HepG2 (cell line): ENCODE measurements around the gene ELP1. TPM values are rescaled to one million over a fixed set of nuclear protein-coding genes. Genes with fewer than 3 reads are reported as not detected.

Source experiments
- ARID5B ChIP-seq: IDR thresholded peaks from 2 replicates; pipeline ENCODE4 v1.4.0; 2020; ENCODE audit warnings: mild to moderate bottlenecking, missing genetic modification reagents
- E2F5 ChIP-seq: sonication (generic); formaldehyde crosslinking; conservative IDR thresholded peaks from 2 replicates; pipeline ENCODE4 v1.4.0; 2020; ENCODE audit warnings: missing genetic modification reagents
- ERF ChIP-seq: IDR thresholded peaks from 2 replicates; pipeline ENCODE4 v1.6.1; 2018; ENCODE audit warnings: missing biosample characterization, missing genetic modification reagents
- ESRRA ChIP-seq: sonication (generic); formaldehyde crosslinking; IDR thresholded peaks from 2 replicates; pipeline ENCODE4 v1.5.1; 2020; ENCODE audit warnings: mild to moderate bottlenecking, low read depth, missing genetic modification reagents
- HDAC1 ChIP-seq: sonication (generic); formaldehyde crosslinking; IDR thresholded peaks from 2 replicates; pipeline ENCODE4 v1.5.1; 2020; ENCODE audit warnings: mild to moderate bottlenecking, missing genetic modification reagents
- HDAC2 ChIP-seq: sonication (generic); formaldehyde crosslinking; IDR thresholded peaks from 2 replicates; pipeline ENCODE4 v1.4.0; 2020; ENCODE audit warnings: missing genetic modification reagents
- HNF4G ChIP-seq, 2 experiments: sonication (generic) in 1 of 2; formaldehyde crosslinking in 1 of 2; IDR thresholded peaks; 2 replicates each; pipeline versions ENCODE4 v1.4.0 to v1.6.1; 2011 to 2020; ENCODE audit warnings: borderline replicate concordance in 2 of 2, low read depth in 2 of 2, mild to moderate bottlenecking in 2 of 2, low read length in 1 of 2, missing genetic modification reagents in 1 of 2, moderate library complexity in 1 of 2
- RCOR2 ChIP-seq: IDR thresholded peaks from 2 replicates; pipeline ENCODE4 v1.6.1; 2016; ENCODE audit warnings: missing biosample characterization, missing genetic modification reagents
- REL ChIP-seq: sonication (generic); formaldehyde crosslinking; conservative IDR thresholded peaks from 2 replicates; pipeline ENCODE4 v1.8.0; 2022; ENCODE audit warnings: mild to moderate bottlenecking, missing genetic modification reagents, moderate library complexity
- SAP130 ChIP-seq: IDR thresholded peaks from 2 replicates; pipeline ENCODE4 v1.6.1; 2016; ENCODE audit warnings: low read depth
- SOX5 ChIP-seq: IDR thresholded peaks from 2 replicates; pipeline ENCODE4 v1.6.1; 2016; ENCODE audit warnings: borderline replicate concordance
- ZNF160 ChIP-seq: sonication (generic); formaldehyde crosslinking; IDR thresholded peaks from 2 replicates; pipeline ENCODE4 v1.8.0; 2022; ENCODE audit warnings: mild to moderate bottlenecking, inconsistent platforms, missing genetic modification reagents
- ZNF570 ChIP-seq: sonication (generic); formaldehyde crosslinking; IDR thresholded peaks from 2 replicates; pipeline ENCODE4 v1.4.0; 2020; ENCODE audit warnings: mild to moderate bottlenecking, missing genetic modification reagents, borderline replicate concordance
- polyA plus RNA-seq, 8 experiments: library from polyadenylated mRNA; depleted of rRNA in 3 of 8; stranded (reverse) in 7 of 8; unstranded in 1 of 8; fragments of >200 nt; fragmentation: Illumina TruSeq in 4 of 8; extraction: Trizol in 4 of 8; gene quantifications; 2 replicates each; pipeline versions ENCODE4 v1.2.1 to v1.2.3, GENCODE V29; 2011 to 2016; ENCODE audit warnings: low read depth in 4 of 8, missing spikeins in 1 of 8, mixed read lengths in 1 of 8; ENCODE audit not compliant: insufficient read depth in 1 of 8
- total RNA-seq, 5 experiments: library from RNA; depleted of rRNA; stranded (reverse); fragments of >200 nt; fragmentation: Illumina TruSeq; extraction: Trizol; gene quantifications; 2 replicates each; pipeline ENCODE4 v1.2.3, GENCODE V29; 2016; ENCODE audit warnings: low read depth in 1 of 5
- TF ChIP-seq, protein P1 (sequence below): sonication (generic); formaldehyde crosslinking; IDR thresholded peaks from 2 replicates; pipeline ENCODE4 v1.5.1; 2020; ENCODE audit warnings: mild to moderate bottlenecking, missing genetic modification reagents, borderline replicate concordance
- TF ChIP-seq, protein P2 (sequence below): sonication (generic); formaldehyde crosslinking; IDR thresholded peaks from 2 replicates; pipeline ENCODE4 v1.5.0; 2020; ENCODE audit warnings: mild to moderate bottlenecking, missing genetic modification reagents, moderate library complexity

The ELP1 gene
- total and polyA plus RNA-seq, 2 of the 13 experiments (the other 11 are each of a cell fraction or from before 2014, with no cell fraction given) = 157 to 275 TPM

GRCh38 chr9:108889649-108890067 is 44.3 kb downstream of the ELP1 start (continued):
- TF ChIP-seq, protein P1, sequence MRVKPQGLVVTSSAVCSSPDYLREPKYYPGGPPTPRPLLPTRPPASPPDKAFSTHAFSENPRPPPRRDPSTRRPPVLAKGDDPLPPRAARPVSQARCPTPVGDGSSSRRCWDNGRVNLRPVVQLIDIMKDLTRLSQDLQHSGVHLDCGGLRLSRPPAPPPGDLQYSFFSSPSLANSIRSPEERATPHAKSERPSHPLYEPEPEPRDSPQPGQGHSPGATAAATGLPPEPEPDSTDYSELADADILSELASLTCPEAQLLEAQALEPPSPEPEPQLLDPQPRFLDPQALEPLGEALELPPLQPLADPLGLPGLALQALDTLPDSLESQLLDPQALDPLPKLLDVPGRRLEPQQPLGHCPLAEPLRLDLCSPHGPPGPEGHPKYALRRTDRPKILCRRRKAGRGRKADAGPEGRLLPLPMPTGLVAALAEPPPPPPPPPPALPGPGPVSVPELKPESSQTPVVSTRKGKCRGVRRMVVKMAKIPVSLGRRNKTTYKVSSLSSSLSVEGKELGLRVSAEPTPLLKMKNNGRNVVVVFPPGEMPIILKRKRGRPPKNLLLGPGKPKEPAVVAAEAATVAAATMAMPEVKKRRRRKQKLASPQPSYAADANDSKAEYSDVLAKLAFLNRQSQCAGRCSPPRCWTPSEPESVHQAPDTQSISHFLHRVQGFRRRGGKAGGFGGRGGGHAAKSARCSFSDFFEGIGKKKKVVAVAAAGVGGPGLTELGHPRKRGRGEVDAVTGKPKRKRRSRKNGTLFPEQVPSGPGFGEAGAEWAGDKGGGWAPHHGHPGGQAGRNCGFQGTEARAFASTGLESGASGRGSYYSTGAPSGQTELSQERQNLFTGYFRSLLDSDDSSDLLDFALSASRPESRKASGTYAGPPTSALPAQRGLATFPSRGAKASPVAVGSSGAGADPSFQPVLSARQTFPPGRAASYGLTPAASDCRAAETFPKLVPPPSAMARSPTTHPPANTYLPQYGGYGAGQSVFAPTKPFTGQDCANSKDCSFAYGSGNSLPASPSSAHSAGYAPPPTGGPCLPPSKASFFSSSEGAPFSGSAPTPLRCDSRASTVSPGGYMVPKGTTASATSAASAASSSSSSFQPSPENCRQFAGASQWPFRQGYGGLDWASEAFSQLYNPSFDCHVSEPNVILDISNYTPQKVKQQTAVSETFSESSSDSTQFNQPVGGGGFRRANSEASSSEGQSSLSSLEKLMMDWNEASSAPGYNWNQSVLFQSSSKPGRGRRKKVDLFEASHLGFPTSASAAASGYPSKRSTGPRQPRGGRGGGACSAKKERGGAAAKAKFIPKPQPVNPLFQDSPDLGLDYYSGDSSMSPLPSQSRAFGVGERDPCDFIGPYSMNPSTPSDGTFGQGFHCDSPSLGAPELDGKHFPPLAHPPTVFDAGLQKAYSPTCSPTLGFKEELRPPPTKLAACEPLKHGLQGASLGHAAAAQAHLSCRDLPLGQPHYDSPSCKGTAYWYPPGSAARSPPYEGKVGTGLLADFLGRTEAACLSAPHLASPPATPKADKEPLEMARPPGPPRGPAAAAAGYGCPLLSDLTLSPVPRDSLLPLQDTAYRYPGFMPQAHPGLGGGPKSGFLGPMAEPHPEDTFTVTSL (CRISPR knock-in tag) = peak; percentile 46; the same call in 1 of the 2 replicates
- no peak for TF ChIP-seq ZNF160 (CRISPR knock-in tag)
- TF ChIP-seq, protein P2, sequence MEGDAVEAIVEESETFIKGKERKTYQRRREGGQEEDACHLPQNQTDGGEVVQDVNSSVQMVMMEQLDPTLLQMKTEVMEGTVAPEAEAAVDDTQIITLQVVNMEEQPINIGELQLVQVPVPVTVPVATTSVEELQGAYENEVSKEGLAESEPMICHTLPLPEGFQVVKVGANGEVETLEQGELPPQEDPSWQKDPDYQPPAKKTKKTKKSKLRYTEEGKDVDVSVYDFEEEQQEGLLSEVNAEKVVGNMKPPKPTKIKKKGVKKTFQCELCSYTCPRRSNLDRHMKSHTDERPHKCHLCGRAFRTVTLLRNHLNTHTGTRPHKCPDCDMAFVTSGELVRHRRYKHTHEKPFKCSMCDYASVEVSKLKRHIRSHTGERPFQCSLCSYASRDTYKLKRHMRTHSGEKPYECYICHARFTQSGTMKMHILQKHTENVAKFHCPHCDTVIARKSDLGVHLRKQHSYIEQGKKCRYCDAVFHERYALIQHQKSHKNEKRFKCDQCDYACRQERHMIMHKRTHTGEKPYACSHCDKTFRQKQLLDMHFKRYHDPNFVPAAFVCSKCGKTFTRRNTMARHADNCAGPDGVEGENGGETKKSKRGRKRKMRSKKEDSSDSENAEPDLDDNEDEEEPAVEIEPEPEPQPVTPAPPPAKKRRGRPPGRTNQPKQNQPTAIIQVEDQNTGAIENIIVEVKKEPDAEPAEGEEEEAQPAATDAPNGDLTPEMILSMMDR (CRISPR knock-in tag) = peak; percentile 76
- TF ChIP-seq SAP130 (CRISPR knock-in tag) = peak; percentile 54
- TF ChIP-seq HNF4G (IDR thresholded peaks at IDR 0.05; ENCODE audit: borderline replicate concordance, low read depth, low read length) = peak; percentile 12; the same call in 1 of the 2 replicates
- no peak for TF ChIP-seq HNF4G (CRISPR knock-in tag; IDR thresholded peaks at IDR 0.05; ENCODE audit: borderline replicate concordance, low read depth)
- TF ChIP-seq SOX5 (CRISPR knock-in tag) = peak; percentile 34; the same call in 1 of the 2 replicates
- peak; percentile 79; the same call in 1 of the 2 replicates for TF ChIP-seq RCOR2 (CRISPR knock-in tag)
- no peak for TF ChIP-seq REL
- TF ChIP-seq E2F5 (CRISPR knock-in tag) = no peak
- TF ChIP-seq ESRRA = no peak
- TF ChIP-seq ARID5B (CRISPR knock-in tag) = peak; percentile 91
- no peak for TF ChIP-seq ERF
- no peak for TF ChIP-seq ZNF570 (CRISPR knock-in tag)
- TF ChIP-seq HDAC1 (CRISPR knock-in tag) = no peak
- TF ChIP-seq HDAC2 (CRISPR knock-in tag) = peak; percentile 58
